ENCODE measurements around the gene LYL1. TPM values are rescaled to one million over a fixed set of nuclear protein-coding genes. Genes with fewer than 3 reads are reported as not detected.

LYL1 gene
- total and polyA plus RNA-seq, 2 of the 13 experiments (the other 11 are each of a cell fraction or from before 2014, with no cell fraction given), result 0.75 to 0.92 TPM

DNA sequence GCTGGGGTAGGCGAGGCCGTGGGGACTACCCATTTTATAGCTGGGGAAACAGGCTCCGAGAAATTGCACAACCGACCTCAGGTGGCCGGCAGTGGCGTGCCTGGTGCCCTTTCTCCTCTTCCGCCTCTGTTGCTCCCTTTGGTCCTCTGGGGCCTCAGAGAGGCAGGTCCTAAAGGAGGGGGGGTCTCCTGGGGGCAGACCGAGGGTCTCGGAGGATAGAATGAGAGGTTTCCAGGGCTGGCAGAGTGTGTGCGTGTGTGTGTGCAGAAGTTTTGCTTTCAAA, 36.2 kb upstream of the LYL1 start (continued):
- TF ChIP-seq, protein P1, sequence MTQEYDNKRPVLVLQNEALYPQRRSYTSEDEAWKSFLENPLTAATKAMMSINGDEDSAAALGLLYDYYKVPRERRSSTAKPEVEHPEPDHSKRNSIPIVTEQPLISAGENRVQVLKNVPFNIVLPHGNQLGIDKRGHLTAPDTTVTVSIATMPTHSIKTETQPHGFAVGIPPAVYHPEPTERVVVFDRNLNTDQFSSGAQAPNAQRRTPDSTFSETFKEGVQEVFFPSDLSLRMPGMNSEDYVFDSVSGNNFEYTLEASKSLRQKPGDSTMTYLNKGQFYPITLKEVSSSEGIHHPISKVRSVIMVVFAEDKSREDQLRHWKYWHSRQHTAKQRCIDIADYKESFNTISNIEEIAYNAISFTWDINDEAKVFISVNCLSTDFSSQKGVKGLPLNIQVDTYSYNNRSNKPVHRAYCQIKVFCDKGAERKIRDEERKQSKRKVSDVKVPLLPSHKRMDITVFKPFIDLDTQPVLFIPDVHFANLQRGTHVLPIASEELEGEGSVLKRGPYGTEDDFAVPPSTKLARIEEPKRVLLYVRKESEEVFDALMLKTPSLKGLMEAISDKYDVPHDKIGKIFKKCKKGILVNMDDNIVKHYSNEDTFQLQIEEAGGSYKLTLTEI (CRISPR knock-in tag; conservative IDR thresholded peaks at IDR 0.05), result no peak
- TF ChIP-seq NCOA2 (CRISPR knock-in tag; IDR thresholded peaks at IDR 0.05) (no peak), ISL2 (CRISPR knock-in tag; IDR thresholded peaks at IDR 0.05) (no peak), SIX1 (CRISPR knock-in tag; IDR thresholded peaks at IDR 0.05; ENCODE audit: borderline replicate concordance) (no peak), ZNF747 (CRISPR knock-in tag; IDR thresholded peaks at IDR 0.05; ENCODE audit: borderline replicate concordance) (no peak), ZNF720 (CRISPR knock-in tag; IDR thresholded peaks at IDR 0.05) (no peak), RBM22 (optimal IDR thresholded peaks at IDR 0.05; ENCODE audit: low read length) (no peak)
- TF ChIP-seq, protein P2, sequence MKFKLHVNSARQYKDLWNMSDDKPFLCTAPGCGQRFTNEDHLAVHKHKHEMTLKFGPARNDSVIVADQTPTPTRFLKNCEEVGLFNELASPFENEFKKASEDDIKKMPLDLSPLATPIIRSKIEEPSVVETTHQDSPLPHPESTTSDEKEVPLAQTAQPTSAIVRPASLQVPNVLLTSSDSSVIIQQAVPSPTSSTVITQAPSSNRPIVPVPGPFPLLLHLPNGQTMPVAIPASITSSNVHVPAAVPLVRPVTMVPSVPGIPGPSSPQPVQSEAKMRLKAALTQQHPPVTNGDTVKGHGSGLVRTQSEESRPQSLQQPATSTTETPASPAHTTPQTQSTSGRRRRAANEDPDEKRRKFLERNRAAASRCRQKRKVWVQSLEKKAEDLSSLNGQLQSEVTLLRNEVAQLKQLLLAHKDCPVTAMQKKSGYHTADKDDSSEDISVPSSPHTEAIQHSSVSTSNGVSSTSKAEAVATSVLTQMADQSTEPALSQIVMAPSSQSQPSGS (CRISPR knock-in tag; IDR thresholded peaks at IDR 0.05), result no peak
- TF ChIP-seq, protein P3, sequence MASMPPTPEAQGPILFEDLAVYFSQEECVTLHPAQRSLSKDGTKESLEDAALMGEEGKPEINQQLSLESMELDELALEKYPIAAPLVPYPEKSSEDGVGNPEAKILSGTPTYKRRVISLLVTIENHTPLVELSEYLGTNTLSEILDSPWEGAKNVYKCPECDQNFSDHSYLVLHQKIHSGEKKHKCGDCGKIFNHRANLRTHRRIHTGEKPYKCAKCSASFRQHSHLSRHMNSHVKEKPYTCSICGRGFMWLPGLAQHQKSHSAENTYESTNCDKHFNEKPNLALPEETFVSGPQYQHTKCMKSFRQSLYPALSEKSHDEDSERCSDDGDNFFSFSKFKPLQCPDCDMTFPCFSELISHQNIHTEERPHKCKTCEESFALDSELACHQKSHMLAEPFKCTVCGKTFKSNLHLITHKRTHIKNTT (CRISPR knock-in tag; IDR thresholded peaks at IDR 0.05), result no peak
- TF ChIP-seq, protein P4, sequence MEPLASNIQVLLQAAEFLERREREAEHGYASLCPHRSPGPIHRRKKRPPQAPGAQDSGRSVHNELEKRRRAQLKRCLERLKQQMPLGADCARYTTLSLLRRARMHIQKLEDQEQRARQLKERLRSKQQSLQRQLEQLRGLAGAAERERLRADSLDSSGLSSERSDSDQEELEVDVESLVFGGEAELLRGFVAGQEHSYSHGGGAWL (CRISPR knock-in tag; IDR thresholded peaks at IDR 0.05), result no peak
